WTC11 (cell line): ENCODE data around the gene BORCS5. TPM values are rescaled to one million over a fixed set of nuclear protein-coding genes. Genes with fewer than 3 reads are reported as not detected.

ENCODE experiments used
- ATAC-seq: fragments of 200-7000 bp; cut with Tn5 transposase; 2 replicates; pipeline ENCODE4 v1.10.0; 2021; ENCODE audit warnings: mild to moderate bottlenecking, moderate library complexity
- CTCF ChIA-PET: fragments of 300-600 bp; sonication (Branson Sonifier 250); formaldehyde crosslinking; loops from one replicate; lab custom pipeline; 2021; ENCODE audit warnings: antibody characterized with exemption; lab: Charles Lee
- POLR2A ChIA-PET: fragments of 350-600 bp; sonication (Branson Sonifier 250); formaldehyde crosslinking; loops from one replicate; lab custom pipeline; 2021; ENCODE audit warnings: antibody characterized with exemption; lab: Charles Lee
- DNase-seq: peaks from one replicate; pipeline ENCODE4 v3.0.0; 2021; ENCODE audit warnings: low spot score
- H3K27ac Mint-ChIP-seq: 2 replicates; pipeline ENCODE4 v1.8.0; 2021; ENCODE audit warnings: mixed read lengths
- H3K27me3 Mint-ChIP-seq: 2 replicates; pipeline ENCODE4 v1.8.0; 2021; ENCODE audit warnings: low read depth, mild to moderate bottlenecking, moderate library complexity, mixed read lengths
- H3K36me3 Mint-ChIP-seq: 2 replicates; pipeline ENCODE4 v1.8.0; 2021; ENCODE audit warnings: mixed read lengths
- H3K4me1 Mint-ChIP-seq: 2 replicates; pipeline ENCODE4 v1.8.0; 2022; ENCODE audit warnings: mixed read lengths
- H3K4me3 Mint-ChIP-seq: 2 replicates; pipeline ENCODE4 v1.8.0; 2021; ENCODE audit warnings: mild to moderate bottlenecking, moderate library complexity, mixed read lengths
- H3K9me3 Mint-ChIP-seq: 2 replicates; pipeline ENCODE4 v1.8.0; 2021; ENCODE audit warnings: mixed read lengths
- AFF4 ChIP-seq: sonication (generic); formaldehyde crosslinking; IDR thresholded peaks from 2 replicates; pipeline ENCODE4 v1.8.1; 2023; ENCODE audit warnings: mild to moderate bottlenecking, missing genetic modification reagents, borderline replicate concordance
- ATF2 ChIP-seq: sonication (generic); formaldehyde crosslinking; IDR thresholded peaks from 2 replicates; pipeline ENCODE4 v1.8.1; 2022; ENCODE audit warnings: low read depth, missing genetic modification reagents, borderline replicate concordance
- ATF3 ChIP-seq: sonication (generic); formaldehyde crosslinking; conservative IDR thresholded peaks from 2 replicates; pipeline ENCODE4 v1.8.1; 2022; ENCODE audit warnings: mild to moderate bottlenecking, missing genetic modification reagents
- ELF4 ChIP-seq: sonication (generic); formaldehyde crosslinking; IDR thresholded peaks from 2 replicates; pipeline ENCODE4 v1.8.1; 2022; ENCODE audit warnings: low read depth, mild to moderate bottlenecking, moderate library complexity, missing genetic modification reagents
- EMX1 ChIP-seq: fragments of 250-450 bp; sonication (Bioruptor Pico); IDR thresholded peaks from 2 replicates; pipeline ENCODE4 v1.8.0; 2021; ENCODE audit warnings: mild to moderate bottlenecking
- ERG ChIP-seq: fragments of 250-450 bp; sonication (Bioruptor Pico); IDR thresholded peaks from 2 replicates; pipeline ENCODE4 v1.8.0; 2021; ENCODE audit warnings: mild to moderate bottlenecking
- ETV6 ChIP-seq: sonication (generic); formaldehyde crosslinking; IDR thresholded peaks from 2 replicates; pipeline ENCODE4 v1.8.1; 2022; ENCODE audit warnings: mild to moderate bottlenecking, missing genetic modification reagents
- FOXJ3 ChIP-seq: sonication (generic); formaldehyde crosslinking; IDR thresholded peaks from 2 replicates; pipeline ENCODE4 v1.9.0; 2021; ENCODE audit warnings: missing genetic modification reagents, mild to moderate bottlenecking, borderline replicate concordance
- FOXK1 ChIP-seq: sonication (generic); formaldehyde crosslinking; IDR thresholded peaks from 2 replicates; pipeline ENCODE4 v1.8.0; 2022; ENCODE audit warnings: mild to moderate bottlenecking, moderate library complexity, missing genetic modification reagents
- HMGA2 ChIP-seq: fragments of 250-450 bp; sonication (Bioruptor Pico); IDR thresholded peaks from 2 replicates; pipeline ENCODE4 v1.4.0; 2021; ENCODE audit warnings: mild to moderate bottlenecking, moderate library complexity
- IRF2 ChIP-seq: sonication (generic); formaldehyde crosslinking; IDR thresholded peaks from 2 replicates; pipeline ENCODE4 v1.8.0; 2022; ENCODE audit warnings: low read depth, missing genetic modification reagents, borderline replicate concordance
- MLX ChIP-seq: sonication (generic); formaldehyde crosslinking; IDR thresholded peaks from 2 replicates; pipeline ENCODE4 v1.8.1; 2023; ENCODE audit warnings: mild to moderate bottlenecking, missing genetic modification reagents, moderate library complexity
- MYBL2 ChIP-seq: sonication (generic); formaldehyde crosslinking; IDR thresholded peaks from 2 replicates; pipeline ENCODE4 v1.8.1; 2023; ENCODE audit warnings: mild to moderate bottlenecking, moderate library complexity, missing genetic modification reagents
- OVOL2 ChIP-seq: fragments of 250-450 bp; sonication (Bioruptor Pico); IDR thresholded peaks from 2 replicates; pipeline ENCODE4 v1.9.0; 2021; ENCODE audit warnings: mild to moderate bottlenecking, borderline replicate concordance
- RELA ChIP-seq: sonication (generic); formaldehyde crosslinking; IDR thresholded peaks from 2 replicates; pipeline ENCODE4 v1.8.1; 2022; ENCODE audit warnings: missing genetic modification reagents, mild to moderate bottlenecking, borderline replicate concordance
- RORB ChIP-seq: fragments of 250-450 bp; sonication (Bioruptor Pico); IDR thresholded peaks from 2 replicates; pipeline ENCODE4 v1.9.0; 2021; ENCODE audit warnings: mild to moderate bottlenecking
- SP1 ChIP-seq: sonication (generic); formaldehyde crosslinking; conservative IDR thresholded peaks from 2 replicates; pipeline ENCODE4 v1.8.1; 2022; ENCODE audit warnings: missing genetic modification reagents
- TCF7 ChIP-seq: sonication (generic); formaldehyde crosslinking; IDR thresholded peaks from 2 replicates; pipeline ENCODE4 v1.8.0; 2022; ENCODE audit warnings: mild to moderate bottlenecking, low read depth, missing genetic modification reagents, moderate library complexity
- TP53 ChIP-seq: sonication (generic); formaldehyde crosslinking; IDR thresholded peaks from 2 replicates; pipeline ENCODE4 v1.8.1; 2023; ENCODE audit warnings: mild to moderate bottlenecking, missing genetic modification reagents
- ZNF138 ChIP-seq: sonication (generic); formaldehyde crosslinking; conservative IDR thresholded peaks from 2 replicates; pipeline ENCODE4 v1.8.1; 2022; ENCODE audit warnings: mild to moderate bottlenecking, moderate library complexity, missing genetic modification reagents
- ZNF396 ChIP-seq: fragments of 250-450 bp; sonication (Bioruptor Pico); IDR thresholded peaks from 2 replicates; pipeline ENCODE4 v1.8.0; 2021; ENCODE audit warnings: mild to moderate bottlenecking, moderate library complexity, borderline replicate concordance
- ZNF423 ChIP-seq: fragments of 250-450 bp; sonication (Bioruptor Pico); IDR thresholded peaks from 2 replicates; pipeline ENCODE4 v2.1.2; 2022; ENCODE audit warnings: mild to moderate bottlenecking, moderate library complexity
- ZSCAN18 ChIP-seq: fragments of 250-450 bp; sonication (Bioruptor Pico); IDR thresholded peaks from 2 replicates; pipeline ENCODE4 v2.1.2; 2022; ENCODE audit warnings: mild to moderate bottlenecking, moderate library complexity
- total RNA-seq: library from RNA; stranded (reverse); gene quantifications from 3 replicates; pipeline ENCODE4 v1.2.3, GENCODE V29; 2021

BORCS5 gene
- total RNA-seq, 1 experiment from 2014 or later = 16.4 TPM

- CTCF ChIA-PET = interaction anchor here (1.3 kb wide), 1 partner anchor 9 kb away, joined by 3 read pairs; no protein-coding TSS in a partner anchor
- Mint-ChIP-seq H3K27me3 (no peaks in the 10 kb centered on the region), H3K9me3 (no peaks in the 10 kb centered on the region), H3K4me1 (peaks cover 61% of the 10 kb centered on the region), H3K27ac (0 out of 2 replicates have a peak overlapping the region, but pooled peaks have one; percentile 54), H3K4me3 (no peak overlapping the region), H3K36me3 (0 out of 2 replicates have a peak, but pooled peaks cover 4% of the 10 kb centered on the region)
- DNase-seq = no peak
- no peak for ATAC-seq
- POLR2A ChIA-PET = no interaction called here
- no peak for TF ChIP-seq AFF4 (CRISPR knock-in tag)
- no peak for TF ChIP-seq ELF4 (CRISPR knock-in tag)
- TF ChIP-seq ETV6 = no peak
- TF ChIP-seq TCF7 (CRISPR knock-in tag) = no peak
- TF ChIP-seq OVOL2 (CRISPR knock-in tag) = no peak
- no peak for TF ChIP-seq SP1
- TF ChIP-seq ATF3 (CRISPR knock-in tag) = no peak
- TF ChIP-seq ERG = no peak
- no peak for TF ChIP-seq ZSCAN18 (CRISPR knock-in tag)
- TF ChIP-seq FOXK1 (CRISPR knock-in tag) = no peak
- no peak for TF ChIP-seq FOXJ3 (CRISPR knock-in tag)
- no peak for TF ChIP-seq ZNF138 (CRISPR knock-in tag)
- no peak for TF ChIP-seq EMX1 (CRISPR knock-in tag)
- TF ChIP-seq TP53 (CRISPR knock-in tag) = no peak
- no peak for TF ChIP-seq RELA (CRISPR knock-in tag)
- no peak for TF ChIP-seq MYBL2 (CRISPR knock-in tag)
- TF ChIP-seq ZNF423 (CRISPR knock-in tag) = no peak
- TF ChIP-seq HMGA2 (CRISPR knock-in tag) = no peak
These were observed 151.7 kb downstream of the BORCS5 start for GRCh38 chr12:12508612-12509011.

- 0 out of 2 replicates have a peak, but pooled peaks cover 4% of the 10 kb centered on the region for H3K36me3 Mint-ChIP-seq
- H3K4me1 Mint-ChIP-seq = peaks cover 64% of the 10 kb centered on the region
- ChIA-PET CTCF (interaction anchor here (1.5 kb wide), 1 partner anchor 12 kb away, joined by 5 read pairs; no protein-coding TSS in a partner anchor), POLR2A (no interaction called here)
- no peak overlapping the region for H3K4me3 Mint-ChIP-seq
- no peak for TF ChIP-seq MLX
- TF ChIP-seq IRF2 = no peak
- no peak for TF ChIP-seq ZNF396 (CRISPR knock-in tag)
- no peak for TF ChIP-seq RORB (CRISPR knock-in tag)
- no peak for TF ChIP-seq ATF2 (CRISPR knock-in tag)
- TF ChIP-seq MYBL2 (CRISPR knock-in tag) = no peak
- peak overlapping the region; percentile 60; the same call in 1 of the 2 replicates for H3K27ac Mint-ChIP-seq
- H3K27me3 Mint-ChIP-seq = no peaks in the 10 kb centered on the region
- no peak for ATAC-seq
- no peak for DNase-seq
- no peaks in the 10 kb centered on the region for H3K9me3 Mint-ChIP-seq
These were observed 153.3 kb downstream of the BORCS5 start for GRCh38 chr12:12510141-12510540.
